Testis (tissue), 3 donors: ENCODE results near the gene DGUOK. TPM values are rescaled to one million over a fixed set of nuclear protein-coding genes. Genes with fewer than 3 reads are reported as not detected.
A peak's percentile ranks its signal among the peaks of the same experiment; 100 is the strongest.

Source experiments
- DNase-seq: peaks from one replicate; pipeline ENCODE4 v3.0.0-alpha.2; 2019
- H3K27ac ChIP-seq, 2 donors: fragments of 200-600 bp; sonication (generic); one replicate each; pipeline ENCODE4 v1.5.1; 2019
- H3K27me3 ChIP-seq: fragments of 200-600 bp; sonication (generic); one replicate; pipeline ENCODE4 v1.5.1; 2019
- H3K36me3 ChIP-seq: fragments of 200-600 bp; sonication (generic); one replicate; pipeline ENCODE4 v1.5.1; 2017; ENCODE audit warnings: low read depth; ENCODE audit errors: missing control alignments
- H3K4me1 ChIP-seq: fragments of 200-600 bp; sonication (generic); one replicate; pipeline ENCODE4 v1.5.1; 2019
- H3K4me3 ChIP-seq, 2 donors: fragments of 200-600 bp; sonication (generic); one replicate each; pipeline ENCODE4 v1.5.1; 2017 to 2019
- H3K9me3 ChIP-seq: fragments of 200-600 bp; sonication (generic); one replicate; pipeline ENCODE4 v1.5.1; 2017
- POLR2A ChIP-seq: fragments of 450-650 bp; IDR thresholded peaks from one replicate; pipeline ENCODE4 v1.6.1; 2017; ENCODE audit warnings: antibody characterized with exemption, mild to moderate bottlenecking, moderate library complexity
- WGBS, 2 donors: methylation state at CpG; one replicate each; pipeline ENCODE4 v1.1.5; 2018; 5-methylcytosine and 5-hydroxymethylcytosine counted together
- intact Hi-C: fragments of 100-400 bp; cut with DNase I; formaldehyde crosslinking; loops from one replicate; pipeline ENCODE4 v1.15.1; 2023; ENCODE audit warnings: low total_unique reads
- polyA plus RNA-seq: library from polyadenylated mRNA; stranded (reverse); fragments of 350-450 nt; fragmentation: Illumina TruSeq; extraction: RNeasy Lipid Tissue Mini Kit (QIAGEN cat#74804); gene quantifications from one replicate; pipeline ENCODE4 v1.2.3, GENCODE V29; 2014; ENCODE audit warnings: low read depth, low replicate concordance; ENCODE audit not compliant: insufficient read depth
- total RNA-seq, 2 donors: library from RNA; depleted of rRNA; stranded (reverse); fragments of >200 nt; gene quantifications; one replicate each; pipeline ENCODE4 v1.2.3, GENCODE V29; 2016
- TF ChIP-seq, protein P1 (sequence below), 3 experiments: fragments of 450-650 bp in 2 of 3; fragments of 200-600 bp in 1 of 3; sonication (generic) in 1 of 3; IDR thresholded peaks; one replicate each; pipeline ENCODE4 v1.5.1; 2016 to 2019; ENCODE audit warnings: antibody characterized with exemption in 3 of 3, mild to moderate bottlenecking in 2 of 3, moderate library complexity in 1 of 3

Gene DGUOK
- total and polyA plus RNA-seq, 3 donors from 2014 or later = 87.7 to 93.9 (median 91.0) TPM

DNA sequence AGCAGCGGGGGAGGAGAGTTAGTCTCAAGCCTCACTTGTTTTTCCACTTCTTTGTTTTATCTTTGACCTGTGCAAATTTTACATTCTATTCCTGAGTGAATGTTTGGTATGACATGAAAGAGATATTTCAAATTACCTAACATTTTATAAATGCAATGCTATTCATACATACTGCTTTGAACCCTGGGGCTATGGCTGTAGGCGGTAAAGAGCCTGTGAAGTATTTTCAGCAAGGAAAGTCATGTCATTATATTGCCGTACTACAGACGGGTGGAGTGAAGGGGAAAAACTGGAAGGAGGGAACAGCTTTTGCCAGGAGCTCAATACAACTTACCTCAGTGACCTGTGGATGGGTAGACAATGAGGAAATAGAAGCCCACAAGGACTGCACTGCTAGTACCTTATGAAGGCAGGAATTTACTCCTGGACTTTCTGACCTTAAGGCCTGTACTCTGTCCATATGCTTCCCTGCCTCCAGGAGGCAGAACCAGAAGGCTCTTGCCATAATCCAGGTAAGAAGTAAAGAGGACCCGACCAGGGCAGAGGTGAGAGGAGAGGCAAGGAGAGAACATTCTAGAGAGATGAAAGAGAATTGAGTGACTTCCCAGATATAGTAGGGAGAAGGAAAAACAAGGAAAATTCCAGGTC lies 29.7 kb downstream of the DGUOK start:
- DNase-seq = no peak
- H3K9me3 ChIP-seq = no peaks in the 10 kb centered on the region
- WGBS, 2 donors = 82 to 94% methylated on average over 5 of the region's 5 CpGs
- H3K27ac ChIP-seq = no peak overlapping the region
- H3K36me3 ChIP-seq = no peaks in the 10 kb centered on the region
- no peaks in the 10 kb centered on the region for H3K4me1 ChIP-seq
- TF ChIP-seq POLR2A = no peak
- TF ChIP-seq, protein P1, sequence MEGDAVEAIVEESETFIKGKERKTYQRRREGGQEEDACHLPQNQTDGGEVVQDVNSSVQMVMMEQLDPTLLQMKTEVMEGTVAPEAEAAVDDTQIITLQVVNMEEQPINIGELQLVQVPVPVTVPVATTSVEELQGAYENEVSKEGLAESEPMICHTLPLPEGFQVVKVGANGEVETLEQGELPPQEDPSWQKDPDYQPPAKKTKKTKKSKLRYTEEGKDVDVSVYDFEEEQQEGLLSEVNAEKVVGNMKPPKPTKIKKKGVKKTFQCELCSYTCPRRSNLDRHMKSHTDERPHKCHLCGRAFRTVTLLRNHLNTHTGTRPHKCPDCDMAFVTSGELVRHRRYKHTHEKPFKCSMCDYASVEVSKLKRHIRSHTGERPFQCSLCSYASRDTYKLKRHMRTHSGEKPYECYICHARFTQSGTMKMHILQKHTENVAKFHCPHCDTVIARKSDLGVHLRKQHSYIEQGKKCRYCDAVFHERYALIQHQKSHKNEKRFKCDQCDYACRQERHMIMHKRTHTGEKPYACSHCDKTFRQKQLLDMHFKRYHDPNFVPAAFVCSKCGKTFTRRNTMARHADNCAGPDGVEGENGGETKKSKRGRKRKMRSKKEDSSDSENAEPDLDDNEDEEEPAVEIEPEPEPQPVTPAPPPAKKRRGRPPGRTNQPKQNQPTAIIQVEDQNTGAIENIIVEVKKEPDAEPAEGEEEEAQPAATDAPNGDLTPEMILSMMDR (IDR thresholded peaks at IDR 0.05) = no peak
- no peaks in the 10 kb centered on the region for H3K27me3 ChIP-seq
- intact Hi-C loops = no loop called here
- no peak overlapping the region for H3K4me3 ChIP-seq

- Histone ChIP-seq H3K36me3 (no peaks in the 10 kb centered on the region), H3K4me3 (no peak overlapping the region), H3K27me3 (no peaks in the 10 kb centered on the region), H3K9me3 (no peaks in the 10 kb centered on the region), H3K4me1 (no peaks in the 10 kb centered on the region), H3K27ac (no peak overlapping the region)
- TF ChIP-seq, protein P1 (IDR thresholded peaks at IDR 0.05) = no peak
- TF ChIP-seq POLR2A = no peak
- WGBS, 2 donors = 63 to 75% methylated on average over 4 of the region's 4 CpGs
- intact Hi-C loops = loop anchor here (10.0 kb wide), 1 partner anchor 144 kb away; no protein-coding TSS in a partner anchor
- peak; percentile 40 for DNase-seq
These were observed 34.6 kb downstream of the DGUOK start for GRCh38 chr2:73961274-73961673.

DNA sequence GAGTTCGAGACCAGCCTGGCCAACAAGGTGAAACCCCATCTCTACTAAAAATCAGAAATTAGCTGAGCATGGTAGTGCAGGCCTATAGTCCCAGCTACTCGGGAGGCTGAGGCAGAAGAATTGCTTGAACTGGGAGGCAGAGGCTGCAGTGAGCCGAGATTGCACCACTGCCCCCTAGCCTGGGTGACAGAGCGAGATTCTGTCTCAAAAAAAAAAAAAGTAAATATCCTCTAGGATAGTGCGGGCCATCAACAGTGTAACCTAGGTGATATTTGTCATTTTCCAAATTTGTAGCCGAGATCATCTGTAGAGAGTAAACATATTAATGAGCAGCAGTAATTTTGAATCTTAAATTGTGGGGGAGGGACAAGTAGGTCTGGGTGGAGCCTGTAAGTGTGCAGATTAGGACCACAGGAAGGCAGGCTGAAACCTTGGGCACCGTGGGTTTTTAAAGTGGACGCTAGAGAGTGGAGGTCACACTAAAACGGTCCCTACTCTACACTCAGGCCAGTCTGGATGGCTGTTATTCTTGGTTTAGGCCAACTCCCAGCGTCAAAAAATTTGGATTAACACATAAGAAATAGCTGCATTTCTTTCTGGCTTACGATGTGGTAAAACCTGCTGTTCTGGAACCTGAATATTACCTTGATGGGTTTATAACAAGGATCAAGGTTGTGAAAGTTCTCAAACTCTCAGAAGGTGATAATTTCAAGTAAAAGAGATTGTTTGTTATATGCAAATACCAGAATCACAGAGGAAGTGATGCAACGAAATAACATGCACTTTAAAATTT lies 35.3 kb downstream of the DGUOK start:
- H3K27ac ChIP-seq = no peak overlapping the region
- H3K4me1 ChIP-seq = no peaks in the 10 kb centered on the region
- TF ChIP-seq, protein P1 (IDR thresholded peaks at IDR 0.05) = no peak
- no peak for TF ChIP-seq POLR2A
- 84 to 87% methylated on average over 12 of the region's 12 CpGs for WGBS, 2 donors
- intact Hi-C loops = loop anchor here (10.0 kb wide), 1 partner anchor 143 kb away; no protein-coding TSS in a partner anchor
- H3K27me3 ChIP-seq = no peaks in the 10 kb centered on the region
- no peaks in the 10 kb centered on the region for H3K36me3 ChIP-seq
- no peak overlapping the region for H3K4me3 ChIP-seq
- H3K9me3 ChIP-seq = no peaks in the 10 kb centered on the region
- no peak for DNase-seq

GRCh38 chr2:73962798-73963197 lies 36.1 kb downstream of the DGUOK start:
- no peak overlapping the region for H3K4me3 ChIP-seq
- no peak for DNase-seq
- no peaks in the 10 kb centered on the region for H3K4me1 ChIP-seq
- no peaks in the 10 kb centered on the region for H3K27me3 ChIP-seq
- no peaks in the 10 kb centered on the region for H3K36me3 ChIP-seq
- no peak for TF ChIP-seq POLR2A
- TF ChIP-seq, protein P1 (IDR thresholded peaks at IDR 0.05) = no peak
- WGBS, 2 donors = 48 to 52% methylated on average over 5 of the region's 5 CpGs
- H3K27ac ChIP-seq = no peak overlapping the region
- H3K9me3 ChIP-seq = no peaks in the 10 kb centered on the region
- intact Hi-C loops = loop anchor here (10.0 kb wide), 1 partner anchor 142 kb away; no protein-coding TSS in a partner anchor
